Ishikawa (cell line): Measurements from ENCODE around the gene ABCC4.

Source experiments
- CEBPB ChIP-seq: IDR thresholded peaks from 2 replicates; pipeline ENCODE4 v1.6.1; 2012
- CREB1 ChIP-seq: IDR thresholded peaks from 2 replicates; pipeline ENCODE4 v1.6.1; 2012; ENCODE audit warnings: low read depth
- EGR1 ChIP-seq: IDR thresholded peaks from 2 replicates; pipeline ENCODE4 v1.6.1; 2012
- EP300 ChIP-seq: IDR thresholded peaks from 2 replicates; pipeline ENCODE4 v1.6.1; 2012; ENCODE audit warnings: borderline replicate concordance
- FOXM1 ChIP-seq: IDR thresholded peaks from 2 replicates; pipeline ENCODE4 v1.6.1; 2012; ENCODE audit warnings: low read depth, borderline replicate concordance
- MAX ChIP-seq: IDR thresholded peaks from 2 replicates; pipeline ENCODE4 v1.6.1; 2012
- NFIC ChIP-seq: IDR thresholded peaks from 2 replicates; pipeline ENCODE4 v1.6.1; 2012
- RAD21 ChIP-seq: IDR thresholded peaks from 2 replicates; pipeline ENCODE4 v1.6.1; 2012; ENCODE audit warnings: low read depth
- REST ChIP-seq: IDR thresholded peaks from 2 replicates; pipeline ENCODE4 v1.6.1; 2012; ENCODE audit warnings: low read depth, mild to moderate bottlenecking
- TAF1 ChIP-seq: IDR thresholded peaks from 2 replicates; pipeline ENCODE4 v1.6.1; 2012; ENCODE audit warnings: low read depth, mild to moderate bottlenecking
- TCF12 ChIP-seq: IDR thresholded peaks from 2 replicates; pipeline ENCODE4 v1.6.1; 2012; ENCODE audit warnings: low read depth
- TEAD4 ChIP-seq: IDR thresholded peaks from 2 replicates; pipeline ENCODE4 v1.6.1; 2012
- USF1 ChIP-seq: IDR thresholded peaks from 2 replicates; pipeline ENCODE4 v1.6.1; 2012
- YY1 ChIP-seq: IDR thresholded peaks from 2 replicates; pipeline ENCODE4 v1.6.1; 2012; ENCODE audit warnings: low read depth
- ZBTB7A ChIP-seq: IDR thresholded peaks from 2 replicates; pipeline ENCODE4 v1.6.1; 2012; ENCODE audit warnings: low read depth

The ABCC4 gene

DNA sequence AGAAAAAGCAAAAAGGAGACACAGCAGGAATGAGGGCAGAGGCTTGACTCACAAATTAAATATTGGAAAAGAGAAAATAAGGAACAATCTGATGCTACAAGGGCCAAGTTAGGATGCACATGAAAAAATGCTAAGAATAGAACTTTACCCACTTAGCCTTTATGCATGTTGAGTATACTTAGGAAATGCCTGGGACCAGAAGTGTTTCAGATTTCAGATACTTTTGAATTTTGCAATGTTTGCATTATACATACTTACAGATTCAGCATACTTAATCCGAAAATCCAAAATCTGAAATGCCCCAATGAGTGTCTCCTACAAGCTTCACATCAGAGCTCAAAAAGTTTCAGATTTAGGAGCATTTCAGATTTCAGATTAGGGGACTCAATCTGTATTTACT is 262.3 kb downstream of the ABCC4 start:
- no peak for TF ChIP-seq USF1
- no peak for TF ChIP-seq CEBPB
- no peak for TF ChIP-seq EP300
- no peak for TF ChIP-seq MAX
- no peak for TF ChIP-seq CREB1
- no peak for TF ChIP-seq TCF12
- TF ChIP-seq TEAD4: no peak
- no peak for TF ChIP-seq RAD21
- TF ChIP-seq REST: no peak
- no peak for TF ChIP-seq NFIC
- TF ChIP-seq ZBTB7A: no peak
- TF ChIP-seq TAF1: no peak

DNA sequence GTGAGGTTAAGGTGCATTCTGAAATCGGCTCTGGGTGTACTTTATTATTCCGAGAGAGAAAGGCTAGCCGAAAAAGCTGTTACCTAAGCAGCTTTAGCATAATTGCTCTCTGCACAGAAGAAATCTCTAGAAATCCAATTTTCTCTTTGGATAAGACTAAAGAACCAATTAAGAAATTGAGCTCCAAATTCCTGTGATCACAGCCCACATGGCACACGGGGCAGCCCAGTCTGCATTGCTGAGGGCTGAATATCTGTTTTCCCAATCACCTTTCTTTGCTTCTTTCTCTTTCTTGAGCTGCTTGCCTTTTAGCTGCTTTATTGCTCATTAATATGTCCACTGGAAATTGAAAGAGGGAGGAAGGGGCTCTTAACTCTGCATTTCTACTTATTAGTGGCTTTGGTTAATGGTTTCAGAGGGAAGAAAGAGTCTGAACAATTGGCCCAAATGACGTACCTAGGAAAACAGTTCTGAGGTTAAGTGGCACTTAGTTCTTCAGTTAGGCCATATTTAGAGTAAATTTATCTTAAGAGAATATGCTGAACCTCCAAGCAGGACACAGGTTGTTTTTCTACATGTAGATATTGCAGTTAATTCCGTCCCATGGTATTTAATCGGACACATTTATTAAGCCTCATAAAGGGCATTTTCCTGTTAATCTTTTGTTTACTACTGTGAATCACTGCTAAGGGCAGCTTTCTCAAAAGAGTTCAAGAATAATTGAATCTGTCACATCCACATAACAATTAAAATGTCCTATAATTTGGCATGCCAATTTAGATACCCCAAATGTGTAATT is 265.7 kb downstream of the ABCC4 start:
- no peak for TF ChIP-seq RAD21
- TF ChIP-seq TEAD4: no peak
- no peak for TF ChIP-seq EGR1
- no peak for TF ChIP-seq CEBPB
- TF ChIP-seq CREB1: no peak
- TF ChIP-seq REST: no peak
- no peak for TF ChIP-seq USF1
- TF ChIP-seq TCF12: no peak
- no peak for TF ChIP-seq EP300
- TF ChIP-seq NFIC: no peak

GRCh38 chr13:95033890-95034289 is 267.4 kb downstream of the ABCC4 start:
- TF ChIP-seq USF1 (no peak), EP300 (no peak), EGR1 (no peak), MAX (no peak), ZBTB7A (no peak), NFIC (no peak), TCF12 (no peak), CEBPB (no peak), YY1 (no peak), RAD21 (no peak), FOXM1 (no peak), TEAD4 (no peak), CREB1 (no peak), TAF1 (no peak), REST (no peak)

GRCh38 chr13:95032121-95032520 is 269.1 kb downstream of the ABCC4 start:
- no peak for TF ChIP-seq RAD21
- TF ChIP-seq MAX: no peak
- no peak for TF ChIP-seq EP300
- TF ChIP-seq TCF12: no peak
- TF ChIP-seq REST: no peak
- TF ChIP-seq TAF1: no peak
- no peak for TF ChIP-seq ZBTB7A
- TF ChIP-seq TEAD4: no peak
- TF ChIP-seq YY1: no peak
- TF ChIP-seq USF1: no peak
- TF ChIP-seq NFIC: no peak
